GM10248 (cell line): Measurements from ENCODE around the gene RFPL2.
"Not testable (repeated sequence)": the region's sequence is repeated elsewhere in the genome, so short reads cannot be mapped to it uniquely, and the experiment has no call there.

Experiments
- CTCF ChIA-PET: fragments of 300-600 bp; sonication (Branson Sonifier 250); formaldehyde crosslinking; extraction: SDS; loops from one replicate; lab custom pipeline; 2021; ENCODE audit warnings: antibody characterized with exemption; lab: Yijun Ruan, JAX
- POLR2A ChIA-PET: fragments of 350-650 bp; sonication (Branson Sonifier 250); formaldehyde crosslinking; extraction: SDS; loops from one replicate; lab custom pipeline; 2020; ENCODE audit warnings: antibody characterized with exemption; lab: Yijun Ruan, JAX
- DNase-seq: peaks from one replicate; pipeline ENCODE4 v3.0.0; 2012; ENCODE audit errors: extremely low spot score
- TF ChIP-seq, protein P1 (sequence below): IDR thresholded peaks from 2 replicates; pipeline ENCODE4 v1.5.1; 2012; ENCODE audit warnings: mild to moderate bottlenecking, low read depth; ENCODE audit errors: extremely low read depth, missing control alignments, control extremely low read depth

The RFPL2 gene

DNA sequence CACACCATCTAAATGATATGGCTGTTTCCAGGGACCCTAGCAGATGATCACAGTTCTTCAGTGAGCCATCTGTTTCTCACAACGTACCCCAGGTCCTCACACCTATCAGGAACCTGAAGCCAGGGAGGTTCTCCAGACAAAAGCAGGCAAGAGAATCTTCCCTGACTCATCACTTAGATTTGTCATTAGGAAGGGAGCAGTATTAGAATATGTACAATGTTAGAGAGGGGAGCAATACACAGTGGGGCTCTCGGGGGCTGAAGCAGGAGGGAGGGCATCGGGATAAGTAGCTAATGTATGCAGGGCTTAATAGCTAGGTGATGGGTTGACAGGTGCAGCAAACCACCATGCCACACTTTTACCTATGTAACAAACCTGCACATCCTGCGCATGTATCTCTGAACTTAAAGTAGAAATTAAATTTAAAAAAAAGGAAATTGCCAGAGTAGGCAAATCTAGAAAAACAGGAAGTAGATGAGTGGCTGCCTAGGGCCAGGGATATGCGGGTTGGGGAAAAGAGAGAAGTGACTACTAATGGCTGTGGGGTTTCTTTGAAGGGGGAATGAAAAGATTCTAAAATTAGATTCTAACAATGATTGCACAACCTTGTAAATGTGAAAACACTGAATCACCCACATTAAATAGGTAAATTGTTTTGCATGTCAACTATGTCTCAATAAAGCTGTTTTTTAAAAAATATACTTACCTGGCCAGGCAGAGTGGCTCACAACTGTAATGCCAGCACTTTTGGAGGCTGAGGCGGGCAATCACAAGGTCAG, 60.2 kb downstream of the RFPL2 start:
- CTCF ChIA-PET: no interaction called here
- TF ChIP-seq, protein P1, sequence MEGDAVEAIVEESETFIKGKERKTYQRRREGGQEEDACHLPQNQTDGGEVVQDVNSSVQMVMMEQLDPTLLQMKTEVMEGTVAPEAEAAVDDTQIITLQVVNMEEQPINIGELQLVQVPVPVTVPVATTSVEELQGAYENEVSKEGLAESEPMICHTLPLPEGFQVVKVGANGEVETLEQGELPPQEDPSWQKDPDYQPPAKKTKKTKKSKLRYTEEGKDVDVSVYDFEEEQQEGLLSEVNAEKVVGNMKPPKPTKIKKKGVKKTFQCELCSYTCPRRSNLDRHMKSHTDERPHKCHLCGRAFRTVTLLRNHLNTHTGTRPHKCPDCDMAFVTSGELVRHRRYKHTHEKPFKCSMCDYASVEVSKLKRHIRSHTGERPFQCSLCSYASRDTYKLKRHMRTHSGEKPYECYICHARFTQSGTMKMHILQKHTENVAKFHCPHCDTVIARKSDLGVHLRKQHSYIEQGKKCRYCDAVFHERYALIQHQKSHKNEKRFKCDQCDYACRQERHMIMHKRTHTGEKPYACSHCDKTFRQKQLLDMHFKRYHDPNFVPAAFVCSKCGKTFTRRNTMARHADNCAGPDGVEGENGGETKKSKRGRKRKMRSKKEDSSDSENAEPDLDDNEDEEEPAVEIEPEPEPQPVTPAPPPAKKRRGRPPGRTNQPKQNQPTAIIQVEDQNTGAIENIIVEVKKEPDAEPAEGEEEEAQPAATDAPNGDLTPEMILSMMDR: no peak
- POLR2A ChIA-PET: no interaction called here
- DNase-seq: no peak

DNA sequence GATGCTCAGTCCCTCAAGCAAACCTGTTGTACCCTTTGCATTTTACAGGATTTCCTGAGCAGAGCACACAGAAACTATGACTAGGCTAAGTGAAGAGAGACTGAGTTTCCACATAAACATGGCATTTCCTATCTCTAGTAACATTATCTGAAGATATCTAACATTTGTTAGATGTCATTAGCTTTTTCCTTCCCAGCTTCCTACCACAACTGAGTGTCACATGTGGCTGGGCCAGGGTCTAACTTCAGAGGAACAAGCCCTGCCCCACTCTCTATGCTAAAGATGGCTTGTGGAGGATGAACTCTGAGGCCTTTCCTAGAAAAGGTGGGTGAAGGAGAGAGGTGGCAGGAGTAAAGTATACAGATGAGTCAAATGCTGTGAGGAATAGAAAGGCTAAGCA, 62.3 kb downstream of the RFPL2 start:
- TF ChIP-seq, protein P1: no peak
- no peak for DNase-seq
- ChIA-PET CTCF (interaction anchor here (1.1 to 1.3 kb wide), 2 partner anchors 10 to 16 kb away, joined by 3 to 4 read pairs; no protein-coding TSS in a partner anchor), POLR2A (no interaction called here)

DNA sequence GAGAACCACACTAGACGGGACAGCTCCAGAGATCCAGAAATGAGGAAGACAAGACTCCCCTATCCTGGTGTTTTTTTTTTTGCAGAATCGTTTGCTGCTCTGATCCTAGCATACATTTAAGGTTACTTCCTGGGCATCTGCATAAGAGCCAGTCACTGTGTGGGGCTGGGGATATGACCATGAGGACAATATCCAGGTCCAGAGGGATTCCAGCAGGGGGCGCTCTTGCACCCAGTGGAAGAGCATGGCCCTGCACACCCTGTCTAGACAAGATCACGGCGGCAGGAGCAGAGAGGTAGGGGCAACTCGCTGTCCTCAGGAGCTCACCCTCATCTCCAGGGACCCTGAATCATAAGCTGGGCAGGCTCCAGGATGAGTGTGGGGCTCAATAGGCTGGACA, 64.2 kb downstream of the RFPL2 start:
- CTCF ChIA-PET: interaction anchor here (0.7 kb wide), 1 partner anchor 11 kb away, joined by 3 read pairs; no protein-coding TSS in a partner anchor
- TF ChIP-seq, protein P1: peak; percentile 17
- DNase-seq, POLR2A ChIA-PET: not testable (repeated sequence)
